GM21515 (cell line): ENCODE results near the gene SEMA5A.
"Not testable (repeated sequence)": the region's sequence is repeated elsewhere in the genome, so short reads cannot be mapped to it uniquely, and the experiment has no call there.

Experiments
- ATAC-seq: cut with Tn5 transposase; IDR thresholded peaks from one replicate; pipeline ENCODE4 v1.9.1; 2021; ENCODE audit not compliant: unreplicated experiment

Gene SEMA5A

DNA sequence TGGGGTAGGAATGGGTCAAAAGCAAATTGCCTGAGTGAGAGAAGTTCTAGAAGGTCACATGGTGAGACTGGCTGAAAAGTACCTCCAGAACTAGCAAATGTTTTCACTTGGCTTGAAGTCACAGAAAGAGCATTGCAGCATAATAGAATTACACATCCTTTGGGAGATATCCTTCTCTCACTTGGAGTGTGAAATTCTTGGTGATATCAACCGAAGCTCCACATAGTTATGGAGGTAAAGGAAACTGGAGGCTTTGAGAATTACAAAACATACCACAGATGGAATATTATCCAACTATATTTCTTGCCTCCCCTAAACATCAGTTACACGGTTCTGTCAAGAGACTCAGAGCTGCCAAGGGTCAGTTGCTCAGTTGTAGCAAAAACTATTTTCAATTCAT, 182.4 kb downstream of the SEMA5A start:
- ATAC-seq, result peak; percentile 12

DNA sequence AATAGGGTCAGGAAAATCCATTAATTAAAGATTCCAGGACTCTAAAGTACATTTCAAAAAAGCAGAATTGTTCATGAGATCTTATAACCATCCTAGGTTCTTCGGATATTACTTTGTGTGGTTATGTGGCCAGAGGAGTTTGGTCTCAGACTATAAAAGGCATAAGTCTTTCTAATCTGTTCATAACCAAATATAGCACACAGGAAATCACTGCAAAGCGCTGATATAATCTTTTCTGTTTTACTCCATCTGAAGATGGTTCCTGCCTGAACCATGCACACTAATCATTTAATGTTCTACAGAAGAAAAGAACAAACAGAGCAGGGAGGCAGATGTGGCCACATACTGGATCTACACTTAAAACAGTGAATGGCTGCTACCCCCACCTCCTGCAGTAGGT, 182.8 kb downstream of the SEMA5A start:
- ATAC-seq, result peak; percentile 51

DNA sequence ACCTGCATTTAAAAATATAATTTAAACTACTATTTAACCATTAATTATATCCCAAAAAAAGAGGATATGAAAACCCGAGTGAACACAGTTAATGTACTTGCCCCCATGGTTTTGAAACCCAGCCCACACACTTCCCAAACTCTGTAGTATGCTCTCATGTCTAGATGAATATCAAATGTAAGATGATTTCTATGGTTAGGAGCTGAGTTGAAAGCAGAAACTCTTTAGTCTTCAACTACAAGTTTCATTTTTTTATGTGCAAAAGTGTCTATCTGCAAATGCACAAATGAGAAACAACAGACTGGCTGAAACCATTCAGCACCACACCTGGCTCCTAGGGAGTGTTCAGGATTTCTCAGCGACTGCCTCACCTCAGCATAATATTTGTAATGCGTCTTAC, 183.3 kb downstream of the SEMA5A start:
- peak; percentile 50 for ATAC-seq

DNA sequence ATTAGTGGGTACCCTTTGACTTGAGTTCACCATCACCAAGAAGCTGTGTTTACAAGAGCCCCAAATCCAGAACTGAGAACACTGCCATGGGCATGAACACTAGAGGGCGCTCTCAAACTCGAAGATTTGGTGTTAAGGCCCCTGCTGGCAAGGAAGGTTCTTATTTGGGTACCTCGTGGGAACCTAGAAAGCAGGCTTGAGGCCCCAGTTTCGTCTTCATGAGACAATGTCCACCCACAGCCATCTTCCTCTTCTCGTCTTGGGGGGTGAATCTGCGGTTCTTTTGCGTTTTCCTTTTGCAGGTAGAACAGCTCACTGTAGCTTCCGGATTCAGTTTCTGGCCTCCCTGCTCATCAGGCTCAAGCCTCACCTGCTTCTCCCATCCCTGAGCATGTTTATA, 184.0 kb downstream of the SEMA5A start:
- ATAC-seq, result peak; percentile 61

DNA sequence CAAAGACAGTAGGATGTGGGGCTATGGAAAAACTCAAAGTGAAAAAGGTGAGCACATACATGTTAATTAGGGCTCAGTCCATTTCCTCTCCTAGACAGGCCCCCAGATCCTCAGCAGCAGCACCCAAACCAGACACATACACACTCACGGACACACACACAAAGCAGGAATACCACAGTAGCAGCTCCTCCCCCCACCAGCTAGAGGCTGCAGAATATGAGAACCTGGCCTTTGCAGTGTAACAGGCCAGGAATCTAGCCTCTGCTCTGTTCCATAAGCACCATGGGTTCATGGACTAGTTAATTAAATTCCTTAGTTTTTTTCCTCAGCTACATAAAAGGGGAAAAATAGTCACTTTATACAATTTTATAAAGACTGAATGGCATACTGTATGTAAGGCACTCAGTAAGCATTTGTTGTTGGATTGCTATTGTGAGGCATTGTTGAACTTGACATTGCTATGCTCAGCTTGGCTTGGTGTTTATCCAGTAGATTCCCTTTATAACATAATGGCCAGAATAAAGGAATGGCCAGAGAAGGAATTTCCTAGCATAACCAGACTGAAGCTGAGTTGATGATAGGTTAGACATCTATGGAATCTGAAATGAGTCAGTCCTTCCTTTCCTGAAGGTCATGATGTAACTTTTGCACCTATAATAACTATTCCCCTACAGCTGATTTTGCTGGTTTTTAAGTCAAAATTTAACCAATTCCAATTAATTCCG, 186.8 kb downstream of the SEMA5A start:
- no peak for ATAC-seq

DNA sequence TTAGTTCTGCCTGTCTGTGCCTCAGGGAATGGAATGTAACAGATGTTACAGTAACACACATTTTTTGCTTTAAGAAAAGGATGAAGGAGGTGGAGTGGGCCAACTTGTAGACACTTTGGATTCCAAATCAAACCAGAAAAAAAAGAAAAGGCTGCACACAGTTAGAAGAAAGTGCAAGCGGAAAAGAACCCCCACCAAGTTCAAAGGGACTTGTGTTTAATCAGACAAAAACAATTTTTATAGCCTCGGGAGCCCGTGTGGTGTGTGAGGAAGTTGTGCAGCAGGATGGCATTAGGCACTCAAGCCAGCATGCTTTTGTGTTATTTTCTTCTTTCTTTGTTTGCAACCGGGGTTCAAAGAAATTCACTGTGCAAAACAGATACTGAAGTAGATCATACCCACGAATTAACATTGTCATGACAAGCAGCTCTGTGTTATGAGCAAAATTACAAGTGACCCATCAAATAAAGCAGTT, 189.5 kb downstream of the SEMA5A start:
- no peak for ATAC-seq

DNA sequence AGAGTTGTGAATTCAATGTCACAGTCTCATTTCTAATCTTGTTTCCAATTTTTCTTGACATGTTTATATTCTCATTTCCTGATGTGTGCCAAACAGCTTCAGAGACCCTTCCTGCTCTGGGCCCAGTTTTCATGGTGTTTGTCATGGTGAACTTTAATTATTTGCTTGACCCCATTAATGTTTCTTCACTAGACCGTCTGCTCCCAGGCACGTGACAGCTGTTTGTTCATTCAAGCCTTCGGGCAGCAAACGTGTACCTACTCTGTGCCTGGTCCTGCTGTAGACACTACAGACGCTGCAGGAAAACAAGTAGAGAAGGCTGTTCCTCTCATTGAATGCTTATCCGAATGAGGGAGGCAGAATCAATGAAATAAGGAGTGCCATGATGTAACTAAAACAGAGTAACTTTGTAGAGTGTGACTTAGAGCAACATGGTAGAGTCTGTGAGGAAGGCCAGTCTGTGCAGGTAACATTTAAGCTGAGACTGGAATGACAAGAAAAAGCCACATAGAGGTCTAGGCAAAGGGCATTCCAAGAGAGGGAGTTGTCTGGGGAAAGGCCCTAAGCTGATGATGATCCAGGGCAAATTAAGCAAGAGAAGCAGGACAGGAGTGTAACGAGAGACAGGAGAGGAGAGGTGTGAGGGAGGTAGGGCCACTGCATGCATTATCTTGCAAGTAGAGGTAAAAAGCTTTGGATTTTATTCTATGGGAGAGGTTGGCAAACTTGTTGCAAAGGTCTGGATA, 191.4 kb downstream of the SEMA5A start:
- no peak for ATAC-seq

DNA sequence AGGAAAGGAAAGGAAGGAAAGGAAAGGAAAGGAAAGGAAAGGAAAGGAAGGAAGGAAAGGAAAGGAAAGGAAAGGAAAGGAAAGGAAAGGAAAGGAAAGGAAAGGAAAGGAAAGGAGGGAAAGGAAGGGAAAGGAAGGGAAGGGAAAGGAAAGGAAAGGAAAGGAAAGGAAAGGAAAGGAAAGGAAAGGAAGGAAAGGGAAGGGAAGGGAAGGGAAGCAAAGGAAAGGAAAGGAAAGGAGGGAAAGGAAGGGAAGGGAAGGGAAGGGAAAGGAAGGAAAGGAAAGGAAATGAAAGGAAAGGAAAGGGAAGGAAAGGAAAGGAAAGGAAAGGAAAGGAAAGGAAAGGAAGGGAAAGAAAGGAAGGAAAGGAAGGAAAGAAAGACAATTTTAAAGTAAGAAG, 192.8 kb downstream of the SEMA5A start:
- not testable (repeated sequence) for ATAC-seq

DNA sequence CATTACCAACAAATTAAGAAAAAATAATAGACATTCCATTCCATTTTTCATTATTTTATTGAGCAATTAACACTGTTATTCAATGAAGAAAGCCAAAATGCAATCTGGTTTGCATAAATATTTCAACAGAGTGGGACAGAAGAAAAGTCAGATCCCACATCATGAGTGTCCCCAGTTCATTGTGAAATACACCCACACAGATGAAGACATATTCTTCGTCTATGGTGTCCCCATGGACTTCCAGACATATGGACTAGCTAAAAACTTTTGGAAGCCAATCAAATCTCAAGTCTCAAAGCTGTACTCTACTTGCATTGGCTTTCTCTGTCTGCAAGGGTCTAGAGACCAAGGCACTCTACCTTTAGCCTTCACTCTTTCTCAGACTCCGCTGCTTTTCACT, 194.3 kb downstream of the SEMA5A start:
- ATAC-seq, result no peak

DNA sequence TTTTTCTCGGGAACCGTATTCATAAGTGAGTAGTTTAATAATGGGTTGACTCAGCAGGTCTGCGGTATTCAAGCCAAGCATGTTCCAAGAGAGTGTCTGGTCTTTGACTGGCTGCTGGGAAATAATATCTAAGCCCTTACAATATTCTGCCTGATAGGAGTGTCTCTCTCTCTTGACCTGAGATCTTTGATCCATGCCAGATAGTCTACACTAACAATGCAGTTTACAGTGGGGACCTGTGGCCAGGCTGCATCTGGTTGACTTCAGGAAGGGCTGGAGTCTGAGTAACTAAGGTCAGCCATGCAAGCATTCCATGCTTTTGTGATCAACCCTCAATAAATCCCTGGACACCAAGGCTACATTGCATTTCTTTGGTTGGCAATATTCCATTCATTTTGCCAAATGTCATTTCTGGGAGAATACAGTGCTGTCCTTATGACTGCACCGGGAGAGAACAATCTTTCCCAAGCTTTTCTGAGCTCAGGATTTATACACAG, 195.5 kb downstream of the SEMA5A start:
- no peak for ATAC-seq

DNA sequence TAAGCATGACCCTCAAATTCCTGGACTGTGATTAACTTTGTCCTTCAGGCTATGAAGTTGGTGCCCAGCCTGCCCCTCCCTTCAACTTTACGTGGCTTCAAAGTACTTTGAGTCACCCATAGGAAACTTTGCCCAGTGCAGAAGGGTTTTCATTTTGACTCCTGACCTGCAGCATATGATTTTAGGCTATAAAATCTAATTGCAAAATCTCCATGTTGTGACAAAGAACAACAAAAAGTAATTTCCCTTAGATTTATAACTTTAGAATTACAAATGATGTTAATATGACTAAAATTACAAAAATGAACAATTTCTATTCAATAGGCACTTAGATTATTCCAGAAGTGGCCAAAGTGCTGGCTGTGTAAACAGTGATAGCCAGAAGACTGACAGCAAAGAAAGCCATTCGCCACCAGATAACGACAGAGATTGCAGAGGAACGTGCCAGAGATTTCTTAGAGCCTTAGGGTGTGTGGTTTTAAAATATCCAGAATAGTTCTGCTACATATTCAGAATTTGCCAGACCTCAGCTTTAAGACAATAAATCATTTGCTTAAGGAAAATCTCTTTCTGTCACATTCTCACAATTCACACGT, 197.4 kb downstream of the SEMA5A start:
- no peak for ATAC-seq

DNA sequence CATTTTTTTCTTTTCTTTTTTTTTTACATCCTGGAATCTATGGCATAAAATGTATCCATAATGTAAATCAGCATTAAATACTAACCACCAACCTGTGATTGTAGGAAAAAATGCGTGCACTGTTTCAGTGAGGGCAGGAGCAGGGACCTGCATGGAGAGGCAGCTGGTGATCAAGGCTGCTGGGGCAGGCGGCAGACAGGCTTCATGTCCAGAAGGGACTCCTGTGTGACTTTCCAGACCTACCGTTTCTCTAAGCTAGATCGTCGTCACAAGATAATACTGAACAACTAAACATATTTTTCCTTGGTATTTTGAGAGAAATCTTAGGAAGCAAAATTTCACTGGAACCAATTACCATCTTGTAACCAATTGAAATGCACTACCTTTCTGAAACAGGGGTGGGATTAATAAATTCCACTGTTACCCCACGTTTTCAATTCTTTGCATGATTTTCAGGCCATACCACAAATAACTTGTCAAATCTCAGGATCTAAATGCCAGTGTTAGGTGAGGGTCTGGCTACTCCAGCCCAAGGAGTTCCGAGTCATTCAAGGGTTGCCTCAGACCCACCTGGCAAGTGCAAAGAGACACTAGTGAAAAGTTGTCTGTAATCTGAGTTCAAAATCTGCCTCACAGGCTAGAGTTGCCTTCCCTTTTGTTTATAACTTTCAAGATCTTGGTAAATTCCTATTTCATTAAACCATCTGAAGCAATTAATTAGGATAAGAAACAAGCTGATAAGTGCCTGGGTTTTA, 198.2 kb downstream of the SEMA5A start:
- ATAC-seq, result no peak

DNA sequence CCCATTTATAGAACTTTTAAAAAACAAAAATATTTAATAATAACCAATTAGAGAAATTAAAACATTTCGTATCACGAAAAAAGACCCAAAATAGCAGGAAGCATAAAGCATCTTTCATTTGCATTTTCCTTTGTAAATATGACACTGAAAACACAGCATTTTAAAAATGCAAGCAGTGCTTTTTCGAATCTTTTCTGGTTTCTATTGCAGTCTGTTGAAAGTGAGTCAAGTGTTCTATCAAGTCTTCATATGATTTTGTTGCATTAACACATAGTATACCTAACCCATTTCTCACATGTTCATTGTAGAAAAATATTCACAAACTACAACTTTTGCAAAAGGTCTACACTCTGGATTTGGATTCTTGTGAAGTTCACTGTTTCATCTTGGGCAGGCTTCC, 198.8 kb downstream of the SEMA5A start:
- no peak for ATAC-seq

DNA sequence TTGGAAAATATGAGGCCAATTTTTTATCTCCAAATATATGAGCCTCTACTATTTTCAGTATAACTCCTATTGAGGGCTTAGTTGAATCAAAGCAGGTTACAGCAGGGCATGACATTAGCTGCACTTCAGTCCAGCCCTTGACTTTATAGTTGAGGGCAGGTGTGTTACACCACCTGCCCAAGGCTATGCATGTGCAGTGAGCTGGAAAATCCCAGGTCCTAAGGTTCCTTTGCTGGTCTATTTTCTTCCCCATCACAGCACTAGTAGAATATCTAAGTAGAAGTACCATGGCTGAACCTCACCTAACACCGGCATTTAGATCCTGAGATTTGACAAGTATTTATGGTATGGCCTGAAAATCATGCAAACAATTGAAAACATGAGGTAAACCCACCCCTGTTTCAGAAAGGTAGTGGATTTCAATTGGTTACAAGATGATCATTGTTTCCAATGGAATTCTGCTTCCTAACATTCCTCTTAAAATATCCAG, 201.1 kb downstream of the SEMA5A start:
- no peak for ATAC-seq

DNA sequence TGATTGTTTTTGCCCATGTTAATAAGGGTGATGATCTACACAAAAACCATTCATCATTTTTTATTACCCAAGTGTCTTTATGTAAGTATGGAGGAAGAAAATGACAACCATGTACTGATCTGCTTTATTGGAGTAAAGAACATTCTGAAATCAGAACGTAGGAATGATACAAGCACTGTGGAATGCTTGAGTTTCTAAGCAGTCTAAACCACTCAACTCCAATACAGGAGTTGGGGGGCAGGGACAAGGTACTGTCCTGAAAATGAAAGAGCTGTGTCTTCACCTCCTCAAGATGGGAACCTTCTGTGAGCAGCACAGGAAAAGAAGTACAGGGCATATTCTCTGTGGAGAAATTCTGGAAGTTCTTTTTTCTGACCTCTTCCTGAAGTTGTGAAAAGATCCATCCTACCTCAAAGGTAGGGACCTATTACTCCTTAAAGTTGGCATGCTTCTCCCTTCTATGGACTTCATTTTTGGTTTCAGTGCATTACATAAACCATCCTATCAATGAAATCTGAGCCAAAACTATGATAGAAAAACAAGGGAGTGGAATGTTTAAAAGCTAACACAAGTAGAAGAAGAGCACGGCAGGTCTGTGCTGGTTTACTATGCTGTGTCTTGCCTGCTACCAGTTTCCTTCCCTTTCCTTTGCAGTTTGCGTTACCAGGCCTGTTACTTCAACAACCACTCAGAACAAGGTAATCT, 202.6 kb downstream of the SEMA5A start:
- ATAC-seq, result no peak

DNA sequence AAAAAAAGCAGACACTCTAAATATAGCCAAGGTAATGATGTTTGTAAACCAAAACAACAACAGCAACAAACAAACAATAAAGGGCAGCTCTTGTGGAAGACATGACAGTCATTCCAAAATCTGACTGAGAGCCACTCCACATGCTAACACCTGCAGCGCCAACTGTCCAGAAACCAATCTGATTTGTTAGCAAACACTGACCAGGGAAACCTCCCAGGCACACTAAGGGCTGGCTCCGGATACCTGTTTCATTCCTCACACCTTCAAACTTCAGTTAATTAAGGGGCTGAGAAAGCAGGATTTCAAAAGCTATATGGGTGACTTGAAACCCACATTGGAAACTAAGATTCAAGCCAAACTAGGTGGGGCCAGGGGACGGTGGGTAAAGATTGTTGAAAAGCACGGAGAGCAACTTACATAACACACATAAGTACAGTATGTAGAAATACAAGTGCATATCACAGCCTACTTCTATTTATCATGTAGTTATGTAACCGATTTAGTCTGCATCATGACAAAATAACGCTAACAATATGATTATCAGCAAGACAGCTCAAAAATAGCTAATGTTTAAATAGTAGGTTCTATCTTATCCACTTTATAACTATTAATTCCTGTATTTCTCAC, 203.6 kb downstream of the SEMA5A start:
- ATAC-seq, result no peak

DNA sequence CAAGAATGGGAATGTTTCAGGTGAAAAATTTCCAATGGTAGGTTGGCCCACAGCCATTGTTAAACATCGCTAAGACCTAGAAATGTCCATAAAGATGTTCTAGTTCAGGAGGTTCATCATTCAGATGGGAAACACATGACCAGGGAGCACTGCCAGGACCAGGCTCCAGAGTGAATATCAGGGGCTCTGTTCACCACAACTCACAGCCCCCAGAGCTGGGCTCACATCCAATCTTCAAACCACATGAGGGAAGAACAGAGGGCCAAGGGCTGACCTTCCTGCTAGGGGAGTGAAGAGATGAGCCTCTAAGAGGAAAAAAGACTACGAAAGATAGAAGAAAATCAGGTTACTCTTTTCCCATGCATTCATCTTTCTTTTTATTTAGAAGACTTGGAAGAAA, 205.8 kb downstream of the SEMA5A start:
- no peak for ATAC-seq

DNA sequence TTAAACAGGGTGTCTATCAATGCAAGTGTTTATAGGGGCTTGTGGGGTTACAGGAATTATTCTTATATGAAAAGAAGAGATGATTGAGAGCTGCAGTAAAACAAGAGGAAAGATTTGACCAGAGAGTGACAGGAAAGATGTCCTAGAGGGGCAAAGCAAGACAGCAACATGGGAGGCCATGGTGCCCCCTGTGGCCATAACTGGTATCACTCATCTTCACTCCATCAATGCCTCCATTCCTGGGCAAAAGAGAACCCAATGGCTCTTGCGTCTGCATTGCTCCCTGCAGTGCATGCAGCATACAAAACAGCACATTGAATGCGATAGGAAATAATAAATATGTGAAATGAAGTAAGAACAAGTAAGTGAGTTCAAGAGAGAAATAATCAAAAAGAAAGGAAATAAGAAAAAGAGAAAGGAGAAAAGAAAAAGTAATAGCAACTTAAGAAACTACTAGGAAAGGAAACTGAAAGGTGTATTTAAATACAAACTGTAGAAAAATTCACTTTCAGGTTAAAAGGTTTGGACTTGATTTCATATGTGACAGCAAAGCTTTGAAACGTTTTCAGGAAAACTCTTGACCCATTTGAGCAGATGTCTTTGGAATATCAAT, 206.6 kb downstream of the SEMA5A start:
- ATAC-seq, result no peak

DNA sequence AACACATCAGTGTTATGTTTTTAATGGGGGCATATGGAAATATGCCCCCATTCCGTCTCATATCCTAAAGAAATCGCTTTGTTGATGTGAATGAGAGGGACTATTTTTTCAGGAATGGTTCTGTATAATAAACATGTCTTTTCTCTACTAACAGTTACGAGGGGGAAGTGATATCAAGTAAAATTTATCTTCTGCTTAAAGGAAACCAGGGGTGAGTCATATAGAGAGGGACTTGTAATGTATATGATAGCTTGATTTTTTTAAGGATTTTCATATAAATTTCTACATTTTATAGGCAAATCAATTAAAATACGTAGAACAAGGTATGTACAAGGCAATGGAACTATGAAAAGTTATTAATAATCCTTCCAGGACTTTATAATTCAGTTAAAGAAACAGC, 207.1 kb downstream of the SEMA5A start:
- no peak for ATAC-seq
